Measurements from ENCODE around the gene PDZRN4.
"Not testable (repeated sequence)": the region's sequence is repeated elsewhere in the genome, so short reads cannot be mapped to it uniquely, and the experiment has no call there.

PDZRN4 gene

GRCh38 chr12:41188058-41188840 lies at the start of gene PDZRN4:
PDZRN4 (plus strand) TSS chr12:41188320.
- in situ Hi-C loops (cut with MboI; ENCODE audit: low sequenced_read_pairs): no loop called here

- in situ Hi-C loops (cut with MboI; ENCODE audit: low sequenced_read_pairs): no loop called here
Observed at GRCh38 chr12:41140117-41140516, 48.0 kb upstream of the PDZRN4 start.

- in situ Hi-C loops (cut with MboI; ENCODE audit: low sequenced_read_pairs): no loop called here
Observed at GRCh38 chr12:41141104-41141503, 47.0 kb upstream of the PDZRN4 start.

- in situ Hi-C loops (cut with MboI; ENCODE audit: low sequenced_read_pairs): no loop called here
Observed at GRCh38 chr12:41142376-41142775, 45.7 kb upstream of the PDZRN4 start.

- in situ Hi-C loops (cut with MboI; ENCODE audit: low sequenced_read_pairs): no loop called here
Observed at GRCh38 chr12:41151793-41152192, 36.3 kb upstream of the PDZRN4 start.

- in situ Hi-C loops (cut with MboI; ENCODE audit: low sequenced_read_pairs): no loop called here
Observed at GRCh38 chr12:41162461-41162860, 25.7 kb upstream of the PDZRN4 start.

GRCh38 chr12:41167701-41168100 lies 20.4 kb upstream of the PDZRN4 start:
- in situ Hi-C loops (cut with MboI; ENCODE audit: low sequenced_read_pairs): no loop called here

GRCh38 chr12:41174602-41175001 lies 13.5 kb upstream of the PDZRN4 start:
- in situ Hi-C loops (cut with MboI; ENCODE audit: low sequenced_read_pairs): no loop called here

GRCh38 chr12:41179507-41179906 lies 8.6 kb upstream of the PDZRN4 start:
- in situ Hi-C loops (cut with MboI; ENCODE audit: low sequenced_read_pairs): not testable (repeated sequence)

GRCh38 chr12:41184864-41185263 lies 3.3 kb upstream of the PDZRN4 start:
- in situ Hi-C loops (cut with MboI; ENCODE audit: low sequenced_read_pairs): no loop called here

GRCh38 chr12:41186026-41186425 lies 2.1 kb upstream of the PDZRN4 start:
- in situ Hi-C loops (cut with MboI; ENCODE audit: low sequenced_read_pairs): no loop called here

- in situ Hi-C loops (cut with MboI; ENCODE audit: low sequenced_read_pairs): no loop called here
Observed at GRCh38 chr12:41188841-41189394, 798 bp downstream of the PDZRN4 start.

- in situ Hi-C loops (cut with MboI; ENCODE audit: low sequenced_read_pairs): no loop called here
Observed at GRCh38 chr12:41189395-41190251, 1.5 kb downstream of the PDZRN4 start.

GRCh38 chr12:41190338-41190737 lies 2.2 kb downstream of the PDZRN4 start:
- in situ Hi-C loops (cut with MboI; ENCODE audit: low sequenced_read_pairs): no loop called here

- in situ Hi-C loops (cut with MboI; ENCODE audit: low sequenced_read_pairs): not testable (repeated sequence)
Observed at GRCh38 chr12:41191549-41191948, 3.4 kb downstream of the PDZRN4 start.

- in situ Hi-C loops (cut with MboI; ENCODE audit: low sequenced_read_pairs): no loop called here
Observed at GRCh38 chr12:41193311-41193710, 5.2 kb downstream of the PDZRN4 start.

GRCh38 chr12:41202051-41202450 lies 13.9 kb downstream of the PDZRN4 start:
- in situ Hi-C loops (cut with MboI; ENCODE audit: low sequenced_read_pairs): no loop called here

- in situ Hi-C loops (cut with MboI; ENCODE audit: low sequenced_read_pairs): no loop called here
Observed at GRCh38 chr12:41205070-41205709, 17.1 kb downstream of the PDZRN4 start.

GRCh38 chr12:41206298-41206697 lies 18.2 kb downstream of the PDZRN4 start:
- in situ Hi-C loops (cut with MboI; ENCODE audit: low sequenced_read_pairs): no loop called here

- in situ Hi-C loops (cut with MboI; ENCODE audit: low sequenced_read_pairs): no loop called here
Observed at GRCh38 chr12:41211448-41211847, 23.3 kb downstream of the PDZRN4 start.

GRCh38 chr12:41212625-41213024 lies 24.5 kb downstream of the PDZRN4 start:
- in situ Hi-C loops (cut with MboI; ENCODE audit: low sequenced_read_pairs): no loop called here

All from HL-60/S4 treated with phorbol 12-myristate 13-acetate at 8.2 ng/mL for 4 days and 3 days (cell line).